PC-3 (cell line): ENCODE measurements around the gene DCAF4.

Source experiments
- EZH2 ChIP-seq: fragments of 300-600 bp; sonication (generic); IDR thresholded peaks from one replicate; pipeline ENCODE4 v1.6.1; 2017; ENCODE audit warnings: antibody characterized with exemption, mild to moderate bottlenecking, low read length; ENCODE audit not compliant: unreplicated experiment
- EZH2phosphoT487 ChIP-seq: fragments of 300-600 bp; sonication (generic); IDR thresholded peaks from 2 replicates; pipeline ENCODE4 v1.6.1; 2018; ENCODE audit warnings: mild to moderate bottlenecking, antibody characterized with exemption, low read length, borderline replicate concordance
- TF ChIP-seq, protein P1 (sequence below): fragments of 300-600 bp; sonication (generic); conservative IDR thresholded peaks from 2 replicates; pipeline ENCODE4 v1.5.1; 2017; ENCODE audit warnings: antibody characterized with exemption, low read depth, mild to moderate bottlenecking, low read length

- TF ChIP-seq, protein P1, sequence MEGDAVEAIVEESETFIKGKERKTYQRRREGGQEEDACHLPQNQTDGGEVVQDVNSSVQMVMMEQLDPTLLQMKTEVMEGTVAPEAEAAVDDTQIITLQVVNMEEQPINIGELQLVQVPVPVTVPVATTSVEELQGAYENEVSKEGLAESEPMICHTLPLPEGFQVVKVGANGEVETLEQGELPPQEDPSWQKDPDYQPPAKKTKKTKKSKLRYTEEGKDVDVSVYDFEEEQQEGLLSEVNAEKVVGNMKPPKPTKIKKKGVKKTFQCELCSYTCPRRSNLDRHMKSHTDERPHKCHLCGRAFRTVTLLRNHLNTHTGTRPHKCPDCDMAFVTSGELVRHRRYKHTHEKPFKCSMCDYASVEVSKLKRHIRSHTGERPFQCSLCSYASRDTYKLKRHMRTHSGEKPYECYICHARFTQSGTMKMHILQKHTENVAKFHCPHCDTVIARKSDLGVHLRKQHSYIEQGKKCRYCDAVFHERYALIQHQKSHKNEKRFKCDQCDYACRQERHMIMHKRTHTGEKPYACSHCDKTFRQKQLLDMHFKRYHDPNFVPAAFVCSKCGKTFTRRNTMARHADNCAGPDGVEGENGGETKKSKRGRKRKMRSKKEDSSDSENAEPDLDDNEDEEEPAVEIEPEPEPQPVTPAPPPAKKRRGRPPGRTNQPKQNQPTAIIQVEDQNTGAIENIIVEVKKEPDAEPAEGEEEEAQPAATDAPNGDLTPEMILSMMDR = no peak
- TF ChIP-seq EZH2 (no peak), EZH2phosphoT487 (no peak)
Observed at GRCh38 chr14:72939630-72940029, 13.4 kb downstream of the DCAF4 start.
